HUES48 (cell line): Measurements from ENCODE around the gene HSPA4.
A peak's percentile ranks its signal among the peaks of the same experiment; 100 is the strongest.

ENCODE experiments used
- H3K27ac ChIP-seq: one replicate; pipeline ENCODE4 v1.7.0; 2013; ENCODE audit warnings: low read depth, low read length, inconsistent platforms
- H3K27me3 ChIP-seq: 2 replicates; pipeline ENCODE4 v1.6.1; 2013; ENCODE audit warnings: mild to moderate bottlenecking, low read length; ENCODE audit not compliant: control insufficient read depth, insufficient read depth
- H3K36me3 ChIP-seq: 2 replicates; pipeline ENCODE4 v1.6.1; 2013; ENCODE audit warnings: low read length; ENCODE audit not compliant: control insufficient read depth, insufficient read depth
- H3K4me1 ChIP-seq: 2 replicates; pipeline ENCODE4 v1.6.1; 2013; ENCODE audit warnings: mild to moderate bottlenecking, low read length; ENCODE audit not compliant: control insufficient read depth, insufficient read depth
- H3K4me3 ChIP-seq: 2 replicates; pipeline ENCODE4 v1.5.1; 2013; ENCODE audit warnings: mild to moderate bottlenecking, low read depth, low read length
- H3K9ac ChIP-seq: 2 replicates; pipeline ENCODE4 v1.6.1; 2013; ENCODE audit warnings: mild to moderate bottlenecking, low read depth, low read length, moderate library complexity
- H3K9me3 ChIP-seq: 2 replicates; pipeline ENCODE4 v1.6.1; 2013; ENCODE audit warnings: low read length; ENCODE audit not compliant: control insufficient read depth, insufficient read depth

The HSPA4 gene

GRCh38 chr5:133106761-133107572 lies 55.2 kb downstream of the HSPA4 start:
- no peak overlapping the region for H3K4me3 ChIP-seq
- H3K4me1 ChIP-seq: no peaks in the 10 kb centered on the region
- no peak overlapping the region for H3K27ac ChIP-seq
- no peaks in the 10 kb centered on the region for H3K27me3 ChIP-seq
- H3K9me3 ChIP-seq: 0 out of 2 replicates have a peak, but pooled peaks cover 3% of the 10 kb centered on the region
- no peak overlapping the region for H3K9ac ChIP-seq
- peaks cover 39% of the 10 kb centered on the region for H3K36me3 ChIP-seq

GRCh38 chr5:133108481-133108921 lies 56.7 kb downstream of the HSPA4 start:
- Histone ChIP-seq H3K36me3 (peaks cover 23% of the 10 kb centered on the region), H3K27me3 (no peaks in the 10 kb centered on the region), H3K4me3 (no peak overlapping the region), H3K9ac (no peak overlapping the region), H3K27ac (no peak overlapping the region), H3K9me3 (0 out of 2 replicates have a peak, but pooled peaks cover 3% of the 10 kb centered on the region), H3K4me1 (no peaks in the 10 kb centered on the region)

GRCh38 chr5:133109655-133110483 lies 58.1 kb downstream of the HSPA4 start:
- Histone ChIP-seq H3K27ac (peak overlapping the region; percentile 6), H3K36me3 (peaks cover 10% of the 10 kb centered on the region), H3K4me3 (no peak overlapping the region), H3K4me1 (no peaks in the 10 kb centered on the region), H3K27me3 (no peaks in the 10 kb centered on the region), H3K9me3 (0 out of 2 replicates have a peak, but pooled peaks cover 3% of the 10 kb centered on the region), H3K9ac (no peak overlapping the region)

GRCh38 chr5:133110709-133111108 lies 58.9 kb downstream of the HSPA4 start:
- no peak overlapping the region for H3K9ac ChIP-seq
- peaks cover 1% of the 10 kb centered on the region; the same call in 1 of the 2 replicates for H3K36me3 ChIP-seq
- no peak overlapping the region for H3K27ac ChIP-seq
- H3K4me3 ChIP-seq: no peak overlapping the region
- no peaks in the 10 kb centered on the region for H3K4me1 ChIP-seq
- no peaks in the 10 kb centered on the region for H3K27me3 ChIP-seq
- H3K9me3 ChIP-seq: 0 out of 2 replicates have a peak, but pooled peaks cover 3% of the 10 kb centered on the region

- Histone ChIP-seq H3K4me3 (no peak overlapping the region), H3K9ac (no peak overlapping the region), H3K36me3 (no peaks in the 10 kb centered on the region), H3K4me1 (no peaks in the 10 kb centered on the region; the same call in 1 of the 2 replicates), H3K9me3 (0 out of 2 replicates have a peak, but pooled peaks cover 3% of the 10 kb centered on the region), H3K27me3 (no peaks in the 10 kb centered on the region), H3K27ac (no peak overlapping the region)
These were observed 59.5 kb downstream of the HSPA4 start for GRCh38 chr5:133111299-133111698.

- no peak overlapping the region for H3K27ac ChIP-seq
- H3K27me3 ChIP-seq: no peaks in the 10 kb centered on the region
- H3K9ac ChIP-seq: no peak overlapping the region
- no peaks in the 10 kb centered on the region for H3K36me3 ChIP-seq
- 0 out of 2 replicates have a peak, but pooled peaks cover 3% of the 10 kb centered on the region for H3K9me3 ChIP-seq
- no peak overlapping the region for H3K4me3 ChIP-seq
- no peaks in the 10 kb centered on the region; the same call in 1 of the 2 replicates for H3K4me1 ChIP-seq
These were observed 60.3 kb downstream of the HSPA4 start for GRCh38 chr5:133112026-133112660.

GRCh38 chr5:133113331-133114061 lies 61.7 kb downstream of the HSPA4 start:
- no peak overlapping the region for H3K27ac ChIP-seq
- no peak overlapping the region for H3K9ac ChIP-seq
- no peaks in the 10 kb centered on the region for H3K27me3 ChIP-seq
- no peaks in the 10 kb centered on the region for H3K9me3 ChIP-seq
- H3K4me1 ChIP-seq: no peaks in the 10 kb centered on the region; the same call in 1 of the 2 replicates
- H3K4me3 ChIP-seq: no peak overlapping the region
- no peaks in the 10 kb centered on the region for H3K36me3 ChIP-seq

GRCh38 chr5:133114166-133114932 lies 62.5 kb downstream of the HSPA4 start:
- H3K27me3 ChIP-seq: no peaks in the 10 kb centered on the region
- no peaks in the 10 kb centered on the region for H3K36me3 ChIP-seq
- no peaks in the 10 kb centered on the region for H3K9me3 ChIP-seq
- no peaks in the 10 kb centered on the region; the same call in 1 of the 2 replicates for H3K4me1 ChIP-seq
- no peak overlapping the region for H3K4me3 ChIP-seq
- no peak overlapping the region for H3K9ac ChIP-seq
- H3K27ac ChIP-seq: no peak overlapping the region

- H3K4me1 ChIP-seq: no peaks in the 10 kb centered on the region; the same call in 1 of the 2 replicates
- no peak overlapping the region for H3K27ac ChIP-seq
- no peak overlapping the region for H3K9ac ChIP-seq
- no peaks in the 10 kb centered on the region for H3K36me3 ChIP-seq
- no peaks in the 10 kb centered on the region for H3K27me3 ChIP-seq
- H3K9me3 ChIP-seq: no peaks in the 10 kb centered on the region
- no peak overlapping the region for H3K4me3 ChIP-seq
These were observed 63.1 kb downstream of the HSPA4 start for GRCh38 chr5:133114933-133115310.
